GM12892 (cell line): ENCODE measurements around the gene XPNPEP2.

Experiments
- DNase-seq: peaks from one replicate; pipeline ENCODE4 v3.0.0; 2011; ENCODE audit not compliant: insufficient read length
- FAIRE-seq: peaks from 2 replicates; lab custom pipeline; 2011; peaks lifted over from hg19 to GRCh38; lab: Jason Lieb, UNC
- POLR2A ChIP-seq: IDR thresholded peaks from 2 replicates; pipeline ENCODE4 v1.6.1; 2011; ENCODE audit warnings: low read depth, low read length, control low read depth
- POLR2AphosphoS5 ChIP-seq: IDR thresholded peaks from 2 replicates; pipeline ENCODE4 v1.6.1; 2011; ENCODE audit warnings: low read depth, low read length, control low read depth
- TAF1 ChIP-seq: IDR thresholded peaks from 2 replicates; pipeline ENCODE4 v1.6.1; 2011; ENCODE audit warnings: low read depth, mild to moderate bottlenecking, control low read depth, low read length, borderline replicate concordance

XPNPEP2 gene

GRCh38 chrX:129818123-129818522, 79.3 kb downstream of the XPNPEP2 start:
- DNase-seq (no peak), FAIRE-seq (no peak)
- TF ChIP-seq POLR2AphosphoS5 (no peak), POLR2A (no peak), TAF1 (no peak)
